Kidney (tissue), 14 donors: Measurements from ENCODE around the gene LCMT2. TPM values are rescaled to one million over a fixed set of nuclear protein-coding genes. Genes with fewer than 3 reads are reported as not detected.

ENCODE experiments used
- DNase-seq, 5 donors: peaks; one replicate each; pipeline ENCODE4 v3.0.0-alpha.2; 2013 to 2020
- FAIRE-seq: peaks from 2 replicates; lab custom pipeline; 2012; peaks lifted over from hg19 to GRCh38; lab: Jason Lieb, UNC
- H3K27ac ChIP-seq, 2 donors: one replicate each; pipeline ENCODE4 v1.7.0; 2013; ENCODE audit warnings: low read depth in 2 of 2, low read length in 2 of 2, inconsistent platforms in 1 of 2
- H3K27me3 ChIP-seq: one replicate; pipeline ENCODE4 v1.7.1; 2013; ENCODE audit warnings: low read length, inconsistent platforms; ENCODE audit not compliant: control insufficient read depth, insufficient read depth
- H3K36me3 ChIP-seq, 3 donors: one replicate each; pipeline versions ENCODE4 v1.7.0 to v1.7.1; 2013; ENCODE audit warnings: low read length in 3 of 3, control low read depth in 1 of 3, inconsistent platforms in 1 of 3; ENCODE audit not compliant: insufficient read depth in 3 of 3, control insufficient read depth in 2 of 3
- H3K4me1 ChIP-seq, 3 donors: one replicate each; pipeline versions ENCODE4 v1.7.0 to v1.7.1; 2013; ENCODE audit warnings: low read length in 3 of 3, inconsistent platforms in 1 of 3, low read depth in 1 of 3; ENCODE audit not compliant: control insufficient read depth in 2 of 3, insufficient read depth in 2 of 3
- H3K4me3 ChIP-seq, 3 donors: one replicate each; pipeline versions ENCODE4 v1.7.0 to v1.8.1; 2013; ENCODE audit warnings: low read length in 3 of 3, control low read depth in 1 of 3, inconsistent platforms in 1 of 3
- H3K9ac ChIP-seq, 3 donors: one replicate each; pipeline versions ENCODE4 v1.7.0 to v1.7.1; 2013; ENCODE audit warnings: low read length in 3 of 3, control low read depth in 1 of 3, inconsistent platforms in 1 of 3
- H3K9me3 ChIP-seq, 3 donors: one replicate each; pipeline versions ENCODE4 v1.7.0 to v1.7.1; 2013; ENCODE audit warnings: low read length in 3 of 3, control low read depth in 1 of 3, inconsistent platforms in 1 of 3; ENCODE audit not compliant: control insufficient read depth in 2 of 3, insufficient read depth in 1 of 3
- CTCF ChIP-seq: IDR thresholded peaks from 3 replicates; pipeline ENCODE4 v1.5.1; 2012; ENCODE audit warnings: mild to moderate bottlenecking, moderate library complexity, borderline replicate concordance; ENCODE audit not compliant: insufficient read depth; ENCODE audit errors: extremely low read depth
- intact Hi-C: fragments of 100-400 bp; cut with DNase I; formaldehyde crosslinking; loops from one replicate; pipeline ENCODE4 v1.11.1; 2022
- polyA plus RNA-seq: library from polyadenylated mRNA; stranded (reverse); fragments of 350-450 nt; fragmentation: Illumina TruSeq; extraction: RNeasy Lipid Tissue Mini Kit (QIAGEN cat#74804); gene quantifications from one replicate; pipeline ENCODE4 v1.2.3, GENCODE V29; 2014; ENCODE audit warnings: low read depth, low replicate concordance; ENCODE audit not compliant: insufficient read depth
- total RNA-seq: library from RNA; stranded (reverse); fragmentation: NEBNext Ultra II Directional; extraction: Animal tissue kit (Norgen Biotek cat#: 25700); gene quantifications from one replicate; pipeline ENCODE4 v1.2.1, GENCODE V29; 2021
- donor health status: control.
- donor health status: control.
- donor health status: control.
- donor health status: control.
- donor health status: control.
- donor health status: DM: yes; HTN: yes; CAD: no.
- donor health status: Normal renal cell carcinoma (clear cell type).

LCMT2 gene
- total and polyA plus RNA-seq, 2 donors from 2014 or later = 5.8 to 12.7 TPM

- Histone ChIP-seq H3K9me3 (no peaks in the 10 kb centered on the region), H3K9ac (no peak overlapping the region), H3K27me3 (no peaks in the 10 kb centered on the region), H3K4me3 (no peak overlapping the region), H3K4me1 (peaks cover 0 to 5% (median 0%) of the 10 kb centered on the region in 3 donors), H3K36me3 (no peaks in the 10 kb centered on the region), H3K27ac (no peak overlapping the region)
- FAIRE-seq = no peak
- intact Hi-C loops = no loop called here
- TF ChIP-seq CTCF = no peak
- no peak for DNase-seq
These were observed 16.2 kb downstream of the LCMT2 start for GRCh38 chr15:43314171-43314570.

- H3K4me1 ChIP-seq = peaks cover 0 to 5% (median 0%) of the 10 kb centered on the region in 3 donors
- FAIRE-seq = no peak
- no peak overlapping the region for H3K4me3 ChIP-seq
- no peaks in the 10 kb centered on the region for H3K36me3 ChIP-seq
- TF ChIP-seq CTCF = no peak
- H3K9me3 ChIP-seq = no peaks in the 10 kb centered on the region
- intact Hi-C loops = no loop called here
- H3K9ac ChIP-seq = no peak overlapping the region
- H3K27ac ChIP-seq = no peak overlapping the region
- no peaks in the 10 kb centered on the region for H3K27me3 ChIP-seq
- DNase-seq = no peak
These were observed 18.0 kb downstream of the LCMT2 start for GRCh38 chr15:43312378-43312777.

- no peaks in the 10 kb centered on the region for H3K4me1 ChIP-seq
- H3K9ac ChIP-seq = no peak within 1 kb of the TSS
- H3K27me3 ChIP-seq = no peaks in the 10 kb centered on the region
- no peak within 1 kb of the TSS for H3K27ac ChIP-seq
- no peaks in the 10 kb centered on the region for H3K36me3 ChIP-seq
- intact Hi-C loops = no loop called here
- FAIRE-seq (no peak), DNase-seq (no peak)
- H3K9me3 ChIP-seq = no peaks in the 10 kb centered on the region
- H3K4me3 ChIP-seq = no peak within 1 kb of the TSS
- TF ChIP-seq CTCF = no peak
These were observed 28.1 kb downstream of the LCMT2 start, which contains the start of gene TGM7 for GRCh38 chr15:43302205-43302817. Gene TGM7, minus strand, starts transcription at chr15:43302255.

GRCh38 chr15:43299884-43300283, 30.5 kb downstream of the LCMT2 start:
- Histone ChIP-seq H3K27ac (no peak overlapping the region), H3K4me1 (no peaks in the 10 kb centered on the region), H3K27me3 (no peaks in the 10 kb centered on the region), H3K4me3 (no peak overlapping the region), H3K9me3 (no peaks in the 10 kb centered on the region), H3K9ac (no peak overlapping the region), H3K36me3 (no peaks in the 10 kb centered on the region)
- FAIRE-seq (no peak), DNase-seq (no peak)
- TF ChIP-seq CTCF = no peak
- intact Hi-C loops = no loop called here
